Measurements from ENCODE around the gene TMEM94.
"Not testable (repeated sequence)": the region's sequence is repeated elsewhere in the genome, so short reads cannot be mapped to it uniquely, and the experiment has no call there.

Gene TMEM94

DNA sequence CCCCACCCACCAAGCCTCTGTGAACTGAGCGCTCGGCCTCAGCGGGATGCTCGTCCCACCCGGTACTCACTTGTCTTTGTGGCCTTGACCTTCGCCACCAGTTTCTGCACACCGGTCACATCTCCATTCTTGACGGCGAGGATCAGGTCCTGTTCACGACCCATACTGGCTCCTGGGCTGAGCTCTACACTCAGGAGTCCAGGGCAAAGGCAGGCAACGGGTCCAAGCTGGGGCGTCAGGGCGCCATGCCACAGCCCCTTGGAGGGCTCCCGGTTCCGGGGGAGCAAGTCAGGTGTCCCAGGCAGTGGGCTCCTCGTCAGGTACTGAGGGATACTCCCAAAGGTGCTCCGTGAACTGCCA, 57.2 kb downstream of the TMEM94 start:
- DNase-seq = no peak

GRCh38 chr17:75514299-75514918, 58.0 kb downstream of the TMEM94 start:
- DNase-seq = peak; percentile 12

DNA sequence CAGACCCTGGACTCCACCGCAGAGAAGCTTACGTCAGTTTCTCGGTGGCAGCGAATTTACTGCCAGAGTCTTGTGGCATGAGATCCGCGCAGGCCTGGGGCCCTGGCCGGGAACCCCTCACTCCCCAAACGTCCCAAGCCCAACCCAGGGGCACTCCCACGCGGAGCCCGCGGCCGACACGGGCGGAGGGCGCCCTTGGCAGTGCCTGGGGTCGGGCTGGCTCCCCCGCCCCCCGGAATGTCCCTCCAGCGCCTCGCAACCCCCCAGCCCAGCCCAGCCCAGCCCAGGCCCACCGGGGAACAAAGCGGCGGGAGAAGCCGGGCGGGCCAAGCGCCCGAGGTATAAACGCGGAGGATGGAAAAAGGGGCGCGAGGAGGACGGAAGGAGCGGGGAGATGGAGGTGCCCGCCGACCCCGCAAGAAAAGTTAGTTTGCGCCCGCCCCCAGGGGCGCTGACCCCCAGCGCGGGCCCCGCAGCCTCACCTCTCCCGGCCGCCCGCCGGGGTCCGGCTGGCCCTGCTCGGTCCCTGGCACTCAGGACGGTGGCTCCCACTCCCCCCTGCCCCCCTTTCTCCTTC, 58.6 kb downstream of the TMEM94 start:
- DNase-seq = no peak

DNA sequence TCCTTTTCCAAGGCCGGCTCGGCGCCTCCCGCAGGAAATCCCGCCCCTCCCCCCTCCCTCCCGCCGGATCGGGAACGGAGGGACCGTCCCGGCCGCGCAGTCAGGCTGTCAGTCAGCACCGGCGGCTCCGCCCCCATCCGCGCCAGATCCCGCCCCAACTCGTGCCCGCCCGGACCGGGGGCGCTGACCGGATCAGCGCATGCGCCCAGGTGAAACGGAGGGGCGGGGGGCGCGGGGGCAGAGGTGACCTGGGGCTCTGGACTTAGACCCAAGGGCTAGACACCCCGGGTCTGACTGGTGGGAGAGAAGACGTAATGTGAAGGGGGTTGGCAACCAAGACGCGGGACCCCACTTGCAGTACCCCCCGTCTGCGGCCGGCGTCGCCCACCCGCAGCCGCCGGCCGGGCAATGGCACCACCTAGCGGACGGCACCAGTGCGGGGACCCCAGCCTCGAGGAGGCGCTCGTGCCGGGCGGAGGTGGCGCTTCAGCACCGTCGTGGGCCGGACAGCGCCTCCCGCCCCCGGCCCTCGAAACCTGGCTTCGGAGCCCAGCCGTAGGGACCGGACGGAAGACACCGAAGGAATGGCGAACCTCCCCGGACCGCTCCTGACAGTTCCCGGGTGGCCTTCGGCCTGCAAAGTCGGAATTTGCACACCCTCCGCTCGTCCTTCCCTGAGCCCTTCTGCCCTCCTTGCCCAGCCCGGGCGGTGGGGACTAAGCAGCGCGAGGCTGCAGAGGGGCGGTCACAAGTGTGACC, 59.2 kb downstream of the TMEM94 start, which contains the start of gene CASKIN2:
TSS of gene CASKIN2 (minus strand) at position 42 of the 759 bp plus-strand sequence. CDS start 1,733 bp downstream, outside the sequence.
- DNase-seq = peak; percentile 82

DNA sequence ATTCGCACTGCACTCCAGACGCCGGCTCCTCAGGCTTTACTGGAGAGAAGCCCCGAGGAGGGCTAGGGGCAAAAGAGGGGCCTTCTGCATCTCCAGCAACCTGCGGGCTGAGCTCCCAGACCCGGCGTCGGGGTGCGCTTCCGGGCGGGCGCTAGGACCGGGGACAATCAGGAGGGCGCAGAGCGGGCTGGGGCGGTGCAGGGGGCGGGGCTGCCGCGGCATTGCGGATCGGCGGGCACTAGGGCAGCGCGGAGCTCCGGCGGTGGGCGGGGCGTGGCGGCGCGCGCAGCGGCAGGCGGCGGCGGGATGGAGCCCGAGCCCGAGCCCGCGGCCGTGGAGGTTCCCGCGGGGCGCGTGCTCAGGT, 59.8 kb downstream of the TMEM94 start, which contains the start of gene TSEN54:
TSS of gene TSEN54 (plus strand) at position 274 of the 364 bp plus-strand sequence. CDS start at position 307, 33 bp downstream.
- DNase-seq = peak; percentile 98

DNA sequence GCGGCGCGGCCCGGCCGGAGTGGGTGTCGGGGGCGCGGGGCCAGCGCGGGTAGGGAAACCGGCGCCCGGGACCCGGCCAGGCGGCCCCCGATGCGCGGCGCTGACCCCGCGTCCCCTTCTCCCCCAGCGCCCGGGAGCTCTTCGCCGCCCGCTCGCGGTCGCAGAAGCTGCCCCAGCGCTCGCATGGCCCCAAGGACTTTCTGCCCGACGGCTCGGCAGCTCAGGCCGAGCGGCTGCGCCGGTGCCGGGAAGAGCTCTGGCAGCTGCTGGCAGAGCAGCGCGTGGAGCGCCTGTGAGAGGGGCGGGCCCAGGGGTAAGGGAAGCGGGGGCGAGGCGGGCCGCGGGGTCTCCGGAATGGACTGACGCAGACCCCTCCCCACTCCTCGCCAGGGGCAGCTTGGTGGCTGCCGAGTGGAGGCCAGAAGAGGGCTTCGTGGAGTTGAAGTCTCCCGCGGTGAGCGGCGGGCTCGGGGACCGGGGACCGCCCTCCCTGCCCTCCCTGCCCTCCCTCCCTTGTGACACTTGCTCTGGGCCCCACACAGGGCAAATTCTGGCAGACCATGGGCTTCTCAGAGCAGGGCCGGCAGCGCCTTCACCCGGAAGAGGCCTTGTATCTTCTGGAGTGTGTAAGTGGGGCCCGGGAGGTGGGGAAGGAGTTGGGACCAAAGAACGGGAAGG, 60.3 kb downstream of the TMEM94 start:
- DNase-seq = peak; percentile 50

- peak; percentile 45 for DNase-seq
Measured at GRCh38 chr17:75517297-75517865, 60.9 kb downstream of the TMEM94 start.

GRCh38 chr17:75518201-75518600, 61.8 kb downstream of the TMEM94 start:
- peak; percentile 49 for DNase-seq

DNA sequence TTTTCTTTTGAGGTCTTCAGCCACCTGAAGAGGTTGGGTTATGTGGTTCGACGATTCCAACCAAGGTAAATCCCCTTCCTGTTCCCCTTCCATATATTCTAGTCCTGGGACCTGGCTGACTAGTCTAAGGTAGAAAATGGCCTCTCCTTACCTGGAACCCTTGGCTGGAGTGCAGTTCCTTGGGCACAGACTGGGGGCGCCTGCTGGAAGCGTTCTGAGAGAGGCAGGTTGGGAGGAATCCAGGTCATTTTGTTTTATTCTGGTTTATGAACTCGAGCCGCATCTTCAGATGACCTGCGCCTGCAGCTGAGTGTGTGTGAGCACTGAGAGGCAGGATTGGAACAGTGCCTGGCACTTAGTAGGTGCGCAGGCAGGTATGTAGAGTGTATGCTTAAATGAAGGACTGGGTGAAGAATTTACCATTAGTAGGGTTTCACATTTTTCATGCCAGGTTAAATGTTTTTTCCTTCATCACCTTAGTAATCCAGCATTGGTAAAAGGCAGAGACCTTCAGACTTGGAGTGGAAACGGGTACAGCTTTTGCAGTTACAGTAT, 62.6 kb downstream of the TMEM94 start:
- DNase-seq = no peak

- DNase-seq = not testable (repeated sequence)
Measured at GRCh38 chr17:75520413-75520812, 64.0 kb downstream of the TMEM94 start.

- DNase-seq = no peak
Measured at GRCh38 chr17:75521290-75521689, 64.9 kb downstream of the TMEM94 start.

DNA sequence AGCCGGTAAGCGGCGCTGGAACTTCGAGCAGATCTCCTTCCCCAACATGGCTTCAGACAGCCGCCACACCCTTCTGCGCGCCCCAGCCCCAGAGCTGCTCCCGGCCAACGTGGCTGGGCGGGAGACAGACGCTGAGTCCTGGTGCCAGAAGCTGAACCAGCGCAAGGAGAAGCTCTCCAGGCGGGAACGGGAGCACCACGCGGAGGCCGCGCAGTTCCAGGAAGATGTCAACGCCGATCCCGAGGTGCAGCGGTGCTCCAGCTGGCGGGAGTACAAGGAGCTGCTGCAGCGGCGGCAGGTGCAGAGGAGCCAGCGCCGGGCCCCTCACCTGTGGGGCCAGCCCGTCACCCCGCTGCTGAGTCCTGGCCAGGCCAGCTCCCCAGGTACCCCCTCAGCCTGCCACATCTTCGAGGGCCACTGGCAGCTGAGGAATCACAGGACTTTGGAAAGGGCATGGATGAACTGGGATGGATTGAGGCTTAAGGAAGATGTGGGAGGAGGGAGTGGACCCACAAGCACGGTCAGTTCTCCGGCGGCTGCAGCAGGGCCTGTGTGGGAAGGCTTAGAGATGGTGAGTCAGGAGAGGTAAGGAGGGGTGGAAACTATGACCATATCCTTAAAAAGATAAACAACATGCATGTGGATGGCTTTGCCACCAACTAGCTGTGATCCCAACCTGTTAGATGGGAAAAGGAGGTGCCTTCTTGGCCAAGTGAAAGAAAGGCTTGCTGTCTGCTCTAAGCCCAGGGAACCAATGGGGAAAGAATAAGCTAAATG, 65.7 kb downstream of the TMEM94 start:
- no peak for DNase-seq

- DNase-seq = no peak
Measured at GRCh38 chr17:75523647-75524046, 67.2 kb downstream of the TMEM94 start.

DNA sequence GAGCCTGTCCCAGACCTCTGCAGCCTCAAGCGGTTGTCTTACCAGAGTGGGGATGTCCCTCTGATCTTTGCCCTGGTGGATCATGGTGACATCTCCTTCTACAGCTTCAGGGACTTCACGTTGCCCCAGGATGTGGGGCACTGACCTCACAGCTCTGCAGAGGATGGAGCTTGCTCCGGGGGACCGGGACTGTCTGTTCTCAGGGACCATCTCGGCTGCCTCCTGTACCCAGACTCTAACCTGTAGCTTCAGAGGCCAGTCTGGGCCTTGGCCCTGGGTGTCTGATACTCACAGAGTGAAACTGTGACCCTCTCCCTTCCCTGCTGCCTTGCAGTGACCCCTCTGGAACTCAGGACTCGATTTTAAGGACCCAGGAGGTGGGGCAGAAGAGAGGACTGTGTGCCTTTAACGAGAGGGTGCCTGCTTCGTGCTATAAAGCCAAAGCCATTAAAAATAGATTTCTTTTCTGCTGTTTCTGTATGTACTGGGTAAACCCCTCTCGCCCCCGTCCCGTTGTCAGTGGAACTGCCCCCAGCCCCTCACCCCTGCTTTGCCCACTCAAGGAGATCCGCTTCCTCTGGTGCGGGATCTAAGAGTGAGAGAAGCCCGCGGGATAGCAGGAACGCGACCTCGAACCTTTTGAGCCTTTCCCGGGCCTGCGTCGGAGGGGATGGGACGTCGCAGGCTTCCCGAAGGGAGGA, 68.0 kb downstream of the TMEM94 start:
- no peak for DNase-seq

GRCh38 chr17:75524970-75525805, 68.8 kb downstream of the TMEM94 start, which contains the start of gene LLGL2:
TSS of gene LLGL2 (plus strand) at chr17:75525697. CDS start at chr17:75543427, 17,730 bp downstream.
- peak; percentile 92 for DNase-seq

- DNase-seq = no peak
Measured at GRCh38 chr17:75525806-75526554, 69.5 kb downstream of the TMEM94 start.

DNA sequence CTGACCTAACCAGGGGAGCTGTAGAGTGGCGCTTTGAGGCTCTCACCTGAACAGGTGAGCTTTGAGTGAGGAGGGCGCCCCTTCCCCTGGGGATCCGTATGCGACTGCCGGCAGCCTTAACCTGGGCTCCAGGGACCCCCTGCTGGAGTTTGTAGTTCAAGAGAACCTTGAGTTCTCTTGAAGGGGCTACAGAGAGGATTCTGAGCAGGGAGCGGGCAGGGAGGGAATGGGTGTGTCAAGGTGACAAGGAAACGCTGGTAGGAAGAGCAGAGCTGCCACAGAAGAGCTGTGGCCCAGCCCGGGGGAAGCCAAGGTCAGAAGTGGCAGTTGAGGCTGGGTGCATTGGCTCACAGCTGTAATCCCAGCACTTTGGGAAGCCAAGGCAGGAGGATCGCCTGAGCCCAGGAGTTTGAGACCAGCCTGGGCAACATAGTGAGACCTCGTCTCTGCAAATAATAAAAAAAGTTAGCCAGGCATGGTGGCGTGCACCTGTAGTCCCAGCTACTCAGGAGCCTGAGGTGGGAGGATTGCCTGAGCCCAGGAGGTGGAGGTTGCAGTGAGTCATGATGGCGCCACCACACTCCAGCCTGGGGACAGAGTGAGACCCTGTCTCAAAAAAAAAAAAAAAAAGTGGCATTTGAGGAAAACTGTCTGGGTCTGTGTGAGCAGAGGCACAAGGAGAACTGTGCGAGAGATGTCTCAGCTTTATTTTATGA, 70.3 kb downstream of the TMEM94 start:
- DNase-seq = no peak

DNA sequence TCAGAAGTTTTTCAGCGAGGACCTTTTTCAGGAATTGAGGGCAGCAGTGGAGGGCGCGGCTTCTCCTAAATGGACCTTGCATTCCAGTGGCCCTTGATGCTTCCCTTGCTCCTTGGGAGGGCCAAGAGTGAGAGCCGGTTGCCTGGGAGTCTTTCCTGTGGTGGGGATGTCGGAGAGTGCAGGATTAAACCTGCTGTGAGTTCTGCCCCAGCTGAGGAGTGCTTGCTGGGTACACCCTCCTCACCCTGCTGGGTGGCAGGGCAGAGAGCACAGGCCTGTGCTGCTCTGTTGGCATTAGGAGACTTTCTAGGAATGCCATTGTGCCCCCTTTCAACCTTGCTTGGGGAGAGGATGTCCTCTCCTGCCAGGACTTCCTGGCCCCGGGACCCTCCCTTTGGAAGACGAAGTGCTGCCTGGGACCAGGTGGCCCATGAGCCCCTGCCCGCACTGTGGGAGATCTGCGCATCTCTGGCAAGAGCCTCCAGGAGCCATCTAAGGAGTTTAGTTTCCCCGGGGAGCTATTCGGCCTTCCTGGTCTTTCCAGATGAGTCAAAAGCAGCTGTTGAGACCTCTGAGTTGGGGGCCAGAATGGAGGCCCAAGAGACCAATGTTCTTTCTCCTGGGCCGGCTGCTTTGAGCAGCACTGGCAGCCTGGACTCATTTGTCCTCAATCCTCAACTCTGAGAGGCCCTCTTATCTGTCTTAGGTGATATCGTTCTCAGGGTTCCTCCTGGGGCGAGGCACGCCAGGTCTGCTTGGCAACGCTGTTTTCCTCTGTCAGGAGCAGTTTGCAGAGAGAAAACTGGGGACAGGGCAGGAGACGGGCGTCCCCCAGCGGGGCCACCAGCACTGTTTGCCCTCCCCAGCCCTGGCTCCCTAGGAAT, 74.6 kb downstream of the TMEM94 start:
- no peak for DNase-seq

Data from CD4-positive, alpha-beta T cell treated with Interleukin-17A for 4 hours (primary cell).